Breast epithelium (tissue), 3 donors: ENCODE measurements around the gene OR2K2.

Source experiments
- CTCF ChIP-seq, 3 donors: fragments of 450-650 bp; IDR thresholded peaks; one replicate each; pipeline ENCODE4 v1.5.1; 2016 to 2017; ENCODE audit warnings: antibody characterized with exemption in 3 of 3, mild to moderate bottlenecking in 3 of 3, moderate library complexity in 3 of 3
- POLR2A ChIP-seq: fragments of 450-650 bp; IDR thresholded peaks from one replicate; pipeline ENCODE4 v1.6.1; 2016; ENCODE audit warnings: antibody characterized with exemption, mild to moderate bottlenecking, moderate library complexity

DNA sequence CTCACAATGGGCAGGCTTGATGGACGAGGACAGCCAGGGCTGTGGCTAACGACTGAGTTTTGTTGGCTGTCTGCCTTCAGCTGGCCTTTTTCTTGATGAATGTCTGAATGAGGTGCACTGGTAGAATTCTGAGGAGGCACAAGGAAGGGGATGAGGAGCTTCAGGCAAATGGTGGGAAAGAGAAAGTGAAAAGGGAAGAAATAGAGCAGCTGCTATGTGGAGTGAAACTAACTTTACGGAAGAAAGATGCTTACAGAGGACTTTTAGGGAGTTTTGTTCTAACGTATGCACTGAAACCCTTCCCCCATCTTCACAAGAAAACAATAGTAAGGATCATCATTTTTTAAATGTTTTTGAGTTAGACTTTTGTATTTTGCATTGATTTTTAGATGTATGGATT is 45.3 kb downstream of the OR2K2 start:
- TF ChIP-seq CTCF (IDR thresholded peaks at IDR 0.05), result no peak
- no peak for TF ChIP-seq POLR2A
